ENCODE data around the gene HNRNPR. TPM values are rescaled to one million over a fixed set of nuclear protein-coding genes. Genes with fewer than 3 reads are reported as not detected.
"Not testable (repeated sequence)": the region's sequence is repeated elsewhere in the genome, so short reads cannot be mapped to it uniquely, and the experiment has no call there.

The HNRNPR gene
- total and polyA plus RNA-seq, 9 donors: 55.9 to 173 (median 137) TPM

DNA sequence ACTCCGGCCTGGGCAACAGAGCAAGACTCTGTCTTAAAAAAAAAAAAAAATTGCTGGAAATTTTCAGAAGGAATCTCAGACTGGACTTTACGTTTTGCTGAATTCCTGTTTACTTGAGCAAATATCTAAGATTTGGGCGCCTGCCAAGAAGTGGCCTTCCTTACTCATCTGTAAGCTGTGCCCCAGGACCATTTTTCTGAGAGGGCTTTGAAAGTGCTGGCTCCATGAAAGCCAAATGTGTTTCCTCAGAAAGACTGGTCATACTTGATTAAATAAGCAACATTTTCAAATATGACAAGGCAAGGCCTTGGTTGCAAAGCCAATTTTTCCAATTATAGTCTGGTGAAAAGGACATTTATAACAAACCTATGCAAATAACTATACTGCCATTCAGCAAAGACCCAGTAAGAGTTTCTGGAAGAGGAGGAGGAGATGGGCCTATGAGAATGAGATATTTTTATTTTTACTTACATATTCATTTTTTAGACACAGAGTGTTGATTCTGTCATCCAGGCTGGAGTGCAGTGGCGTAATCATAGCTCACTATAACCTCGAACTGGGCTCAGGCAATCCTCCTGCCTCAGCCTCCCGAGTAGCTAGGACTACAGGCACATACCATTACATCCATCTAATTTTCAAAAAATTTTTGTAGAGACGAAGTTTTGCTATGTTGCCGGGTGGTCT lies 70.5 kb downstream of the HNRNPR start:
- 60 to 72% (median 68%) methylated on average over 8 of the region's 8 CpGs for WGBS, 3 donors
- Histone ChIP-seq H3K4me1 (ENCODE audit: insufficient read depth) (no peaks in the 10 kb centered on the region), H3K27me3 (no peaks in the 10 kb centered on the region), H3K4me3 (no peak overlapping the region), H3K27ac (no peak overlapping the region), H3K9me3 (no peaks in the 10 kb centered on the region), H3K36me3 (no peaks in the 10 kb centered on the region)
- TF ChIP-seq EP300 (IDR thresholded peaks at IDR 0.05): no peak
- intact Hi-C loops (cut with DNase I): no loop called here
- peak in 1 of 5 donors; percentile 30 for DNase-seq

DNA sequence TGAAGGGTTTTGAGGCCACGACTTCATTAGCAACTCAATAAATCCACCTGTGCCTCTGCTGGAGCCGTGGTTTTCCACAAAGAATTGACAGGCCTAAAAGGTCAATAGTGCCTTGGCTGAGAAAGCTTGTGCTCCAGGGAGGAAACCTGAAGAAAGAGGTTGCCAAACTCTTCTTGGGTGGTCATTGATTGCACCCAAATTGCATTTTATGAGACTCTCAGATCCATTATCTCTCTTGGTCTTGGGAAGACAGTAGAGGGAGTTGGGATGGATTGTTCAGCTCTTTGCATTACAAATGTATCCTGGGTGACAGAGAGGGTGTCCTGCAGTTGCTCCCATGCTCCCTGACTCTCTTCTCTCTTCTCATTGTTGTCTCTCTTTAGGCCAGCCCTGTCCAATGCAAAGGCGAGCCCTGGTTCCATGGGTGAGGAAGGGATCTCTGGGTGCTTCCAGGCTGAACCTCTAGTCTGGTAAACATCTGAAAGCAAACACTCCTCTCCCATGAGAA lies 80.7 kb downstream of the HNRNPR start:
- intact Hi-C loops (cut with DNase I): no loop called here
- no peak overlapping the region for H3K27ac ChIP-seq
- no peaks in the 10 kb centered on the region for H3K36me3 ChIP-seq
- WGBS, 3 donors: 58 to 64% (median 60%) methylated on average over 3 of the region's 3 CpGs
- TF ChIP-seq, protein P1, sequence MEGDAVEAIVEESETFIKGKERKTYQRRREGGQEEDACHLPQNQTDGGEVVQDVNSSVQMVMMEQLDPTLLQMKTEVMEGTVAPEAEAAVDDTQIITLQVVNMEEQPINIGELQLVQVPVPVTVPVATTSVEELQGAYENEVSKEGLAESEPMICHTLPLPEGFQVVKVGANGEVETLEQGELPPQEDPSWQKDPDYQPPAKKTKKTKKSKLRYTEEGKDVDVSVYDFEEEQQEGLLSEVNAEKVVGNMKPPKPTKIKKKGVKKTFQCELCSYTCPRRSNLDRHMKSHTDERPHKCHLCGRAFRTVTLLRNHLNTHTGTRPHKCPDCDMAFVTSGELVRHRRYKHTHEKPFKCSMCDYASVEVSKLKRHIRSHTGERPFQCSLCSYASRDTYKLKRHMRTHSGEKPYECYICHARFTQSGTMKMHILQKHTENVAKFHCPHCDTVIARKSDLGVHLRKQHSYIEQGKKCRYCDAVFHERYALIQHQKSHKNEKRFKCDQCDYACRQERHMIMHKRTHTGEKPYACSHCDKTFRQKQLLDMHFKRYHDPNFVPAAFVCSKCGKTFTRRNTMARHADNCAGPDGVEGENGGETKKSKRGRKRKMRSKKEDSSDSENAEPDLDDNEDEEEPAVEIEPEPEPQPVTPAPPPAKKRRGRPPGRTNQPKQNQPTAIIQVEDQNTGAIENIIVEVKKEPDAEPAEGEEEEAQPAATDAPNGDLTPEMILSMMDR (IDR thresholded peaks at IDR 0.05): no peak
- no peak for TF ChIP-seq POLR2A (IDR thresholded peaks at IDR 0.05)
- no peak for TF ChIP-seq EP300 (IDR thresholded peaks at IDR 0.05)
- no peak overlapping the region for H3K4me3 ChIP-seq
- H3K9me3 ChIP-seq: no peaks in the 10 kb centered on the region
- no peaks in the 10 kb centered on the region for H3K27me3 ChIP-seq
- no peaks in the 10 kb centered on the region for H3K4me1 ChIP-seq (ENCODE audit: insufficient read depth)
- DNase-seq: no peak

DNA sequence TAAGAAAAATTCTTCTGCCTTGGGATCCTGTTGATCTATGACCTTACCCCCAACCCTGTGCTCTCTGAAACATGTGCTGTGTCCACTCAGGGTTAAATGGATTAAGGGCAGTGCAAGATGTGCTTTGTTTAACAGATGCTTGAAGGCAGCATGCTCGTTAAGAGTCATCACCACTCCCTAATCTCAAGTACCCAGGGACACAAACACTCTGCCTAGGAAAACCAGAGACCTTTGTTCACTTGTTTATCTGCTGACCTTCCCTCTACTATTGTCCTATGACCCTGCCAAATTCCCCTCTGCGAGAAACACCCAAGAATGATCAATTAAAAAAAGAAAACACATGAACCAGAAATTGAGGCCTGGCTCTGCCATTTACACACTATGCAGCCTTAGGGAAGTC lies 86.0 kb downstream of the HNRNPR start:
- DNase-seq; H3K27ac ChIP-seq; H3K9me3 ChIP-seq; H3K27me3 ChIP-seq; intact Hi-C loops (cut with DNase I); H3K4me1 ChIP-seq (ENCODE audit: insufficient read depth); H3K4me3 ChIP-seq; H3K36me3 ChIP-seq: not testable (repeated sequence)
- 37 to 49% (median 48%) methylated on average over 2 of the region's 2 CpGs for WGBS, 3 donors

DNA sequence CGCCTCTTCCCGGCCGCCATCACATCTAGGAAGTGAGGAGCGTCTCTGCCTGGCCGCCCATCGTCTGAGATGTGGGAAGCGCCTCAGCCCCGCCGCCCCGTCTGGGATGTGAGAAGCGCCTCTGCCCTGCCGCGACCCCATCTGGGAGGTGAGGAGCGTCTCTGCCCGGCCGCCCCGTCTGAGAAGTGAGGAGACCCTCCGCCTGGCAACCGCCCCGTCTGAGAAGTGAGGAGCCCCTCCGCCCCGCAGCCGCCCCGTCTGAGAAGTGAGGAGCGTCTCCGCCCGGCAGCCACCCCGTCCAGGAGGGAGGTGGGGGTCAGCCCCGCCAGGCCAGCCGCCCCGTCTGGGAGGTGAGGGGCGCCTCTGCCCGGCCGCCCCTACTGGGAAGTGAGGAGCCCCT lies 86.7 kb downstream of the HNRNPR start:
- intact Hi-C loops (cut with DNase I); H3K27me3 ChIP-seq; H3K4me1 ChIP-seq (ENCODE audit: insufficient read depth); H3K36me3 ChIP-seq; H3K9me3 ChIP-seq; H3K4me3 ChIP-seq; DNase-seq; H3K27ac ChIP-seq: not testable (repeated sequence)
- WGBS, 3 donors: 92 to 96% (median 93%) methylated on average over 10 to 34 of the region's 34 CpGs

Other genes starting within 250 kb of the HNRNPR start
- gene LUZP1, start 175.4 kb downstream of the HNRNPR start, total RNA-seq: 10 to 100 TPM in 6 of 7 donors, 1 to 10 TPM in 1; 9.4 to 30.7 (median 23.2) TPM
- 10 to 100 TPM in 1 of 2 donors, 1 to 10 TPM in 1; 6.8 to 28.5 TPM for gene LUZP1, start 175.4 kb downstream of the HNRNPR start, polyA plus RNA-seq
- under 1 TPM in 3 of 7 donors, not detected in 4; 0.08 to 0.80 (median 0.12) TPM for gene HTR1D, start 126.8 kb downstream of the HNRNPR start, total RNA-seq
- gene HTR1D, start 126.8 kb downstream of the HNRNPR start, polyA plus RNA-seq: under 1 TPM in 1 of 2 donors, not detected in 1; 0.05 TPM
- gene ZNF436, start 25.6 kb upstream of the HNRNPR start, total RNA-seq: 10 to 100 TPM; 16.5 to 42.6 (median 23.5) TPM
- 10 to 100 TPM; 17.2 to 43.1 TPM for gene ZNF436, start 25.6 kb upstream of the HNRNPR start, polyA plus RNA-seq
- 100 to 1,000 TPM in 3 of 7 donors, 10 to 100 TPM in 4; 42.0 to 153 (median 79.7) TPM for gene TCEA3, start 80.5 kb upstream of the HNRNPR start, total RNA-seq
- 10 to 100 TPM; 72.5 to 73.8 TPM for gene TCEA3, start 80.5 kb upstream of the HNRNPR start, polyA plus RNA-seq
- 100 to 1,000 TPM in 3 of 7 donors, 10 to 100 TPM in 4; 37.3 to 147 (median 98.7) TPM for gene ASAP3, start 139.9 kb upstream of the HNRNPR start, total RNA-seq
- gene ASAP3, start 139.9 kb upstream of the HNRNPR start, polyA plus RNA-seq: 10 to 100 TPM; 44.1 to 68.2 TPM
- gene E2F2, start 186.9 kb upstream of the HNRNPR start, total RNA-seq: 1 to 10 TPM in 1 of 7 donors, under 1 TPM in 4, not detected in 2; under 0.01 to 1.1 (median 0.23) TPM
- gene E2F2, start 186.9 kb upstream of the HNRNPR start, polyA plus RNA-seq: under 1 TPM; 0.08 to 0.13 TPM
- gene ID3, start 215.2 kb upstream of the HNRNPR start, total RNA-seq: 100 to 1,000 TPM in 4 of 7 donors, 10 to 100 TPM in 3; 44.1 to 274 (median 143) TPM
- 100 to 1,000 TPM in 1 of 2 donors, 10 to 100 TPM in 1; 37.9 to 257 TPM for gene ID3, start 215.2 kb upstream of the HNRNPR start, polyA plus RNA-seq